Spleen (tissue), 11 donors: ENCODE results near the gene PPL. TPM values are rescaled to one million over a fixed set of nuclear protein-coding genes. Genes with fewer than 3 reads are reported as not detected.
A peak's percentile ranks its signal among the peaks of the same experiment; 100 is the strongest.

ENCODE experiments used
- DNase-seq: peaks from one replicate; pipeline ENCODE4 v3.0.0-alpha.2; 2020
- H3K27ac ChIP-seq, 8 donors: fragments of 200-600 bp; sonication (generic) in 7 of 8; 1 replicate in 4 of 8; 2 replicates in 4 of 8; pipeline versions ENCODE4 v1.5.0 to v1.8.0; 2016 to 2021; ENCODE audit warnings: inconsistent platforms in 4 of 8, mild to moderate bottlenecking in 4 of 8, moderate library complexity in 1 of 8
- H3K27me3 ChIP-seq, 7 donors: fragments of 200-600 bp; sonication (generic) in 6 of 7; replicated peaks in 1 of 7; 1 replicate in 4 of 7; 2 replicates in 3 of 7; pipeline versions ENCODE4 v1.5.0 to v1.8.0; 2016 to 2021; ENCODE audit warnings: inconsistent platforms in 3 of 7, mild to moderate bottlenecking in 1 of 7
- H3K36me3 ChIP-seq, 6 donors: fragments of 200-600 bp; sonication (generic) in 5 of 6; 1 replicate in 4 of 6; 2 replicates in 2 of 6; pipeline versions ENCODE4 v1.5.0 to v1.8.0; 2016 to 2021; ENCODE audit warnings: inconsistent platforms in 2 of 6
- H3K4me1 ChIP-seq, 6 donors: fragments of 200-600 bp; sonication (generic) in 5 of 6; 1 replicate in 3 of 6; 2 replicates in 3 of 6; pipeline versions ENCODE4 v1.5.0 to v1.8.0; 2016 to 2021; ENCODE audit warnings: inconsistent platforms in 3 of 6
- H3K4me3 ChIP-seq, 8 donors: fragments of 200-600 bp; sonication (generic) in 7 of 8; 1 replicate in 4 of 8; 2 replicates in 4 of 8; pipeline versions ENCODE4 v1.5.0 to v1.8.0; 2016 to 2021; ENCODE audit warnings: inconsistent platforms in 4 of 8, mild to moderate bottlenecking in 4 of 8, moderate library complexity in 2 of 8
- H3K9me3 ChIP-seq, 8 donors: fragments of 200-600 bp; sonication (generic) in 7 of 8; 1 replicate in 4 of 8; 2 replicates in 4 of 8; pipeline versions ENCODE4 v1.5.0 to v1.8.0; 2016 to 2021; ENCODE audit warnings: inconsistent platforms in 4 of 8
- POLR2A ChIP-seq, 3 donors: fragments of 450-650 bp; IDR thresholded peaks; one replicate each; pipeline ENCODE4 v1.5.1; 2017; ENCODE audit warnings: antibody characterized with exemption in 3 of 3, mild to moderate bottlenecking in 1 of 3
- POLR2AphosphoS5 ChIP-seq, 3 donors: sonication (generic); formaldehyde crosslinking; IDR thresholded peaks; one replicate each; pipeline ENCODE4 v1.5.1; 2017; ENCODE audit warnings: antibody characterized with exemption in 3 of 3
- WGBS, 5 donors: extraction: QIAGEN DNeasy Blood & Tissue Kit in 3 of 5; methylation state at CpG; one replicate each; pipeline versions ENCODE4 v1.1.5 to v1.1.7; 2013 to 2018; 5-methylcytosine and 5-hydroxymethylcytosine counted together
- intact Hi-C: fragments of 100-400 bp; cut with DNase I; formaldehyde crosslinking; loops from one replicate; pipeline ENCODE4 v1.15.0; 2023; ENCODE audit warnings: low total_unique reads
- polyA plus RNA-seq, 3 donors: library from polyadenylated mRNA; stranded (reverse); fragments of 200-250 nt; gene quantifications; one replicate each; pipeline ENCODE4 v1.2.1, GENCODE V29; 2013
- total RNA-seq, 7 donors: library from RNA; depleted of rRNA in 3 of 7; stranded (reverse); fragments of >200 nt in 3 of 7; fragmentation: NEBNext Ultra II Directional in 4 of 7; extraction: Animal tissue kit (Norgen Biotek cat#: 25700) in 4 of 7; gene quantifications; one replicate each; pipeline versions ENCODE4 v1.1.0 to v1.2.1, GENCODE V29; 2016 to 2021
- TF ChIP-seq, protein P1 (sequence below), 11 experiments: fragments of 200-600 bp in 7 of 11; fragments of 450-650 bp in 4 of 11; sonication (generic) in 4 of 11; IDR thresholded peaks in 8 of 11; conservative IDR thresholded peaks in 3 of 11; 1 replicate in 7 of 11; 2 replicates in 4 of 11; pipeline versions ENCODE4 v1.4.0 to v1.8.0; 2016 to 2021; ENCODE audit warnings: antibody characterized with exemption in 11 of 11, inconsistent platforms in 4 of 11, mild to moderate bottlenecking in 1 of 11
- donor health status: healthy with polysubstance abuse.
- donor health status: DM: no; HTN: no; CAD: no; lungs with moderate emphysema.
- donor health status: DM: no; HTN: no; CAD: no.
- donor health status: Bipolar disorder and iron deficiency.
- donor health status: healthy.
- donor health status: DM: no; HTN: no; CAD: no.
- donor health status: DM: yes; HTN: yes; CAD: no.

PPL gene
- total and polyA plus RNA-seq, 10 donors, result 0.11 to 0.77 (median 0.20) TPM; not detected in 3

DNA sequence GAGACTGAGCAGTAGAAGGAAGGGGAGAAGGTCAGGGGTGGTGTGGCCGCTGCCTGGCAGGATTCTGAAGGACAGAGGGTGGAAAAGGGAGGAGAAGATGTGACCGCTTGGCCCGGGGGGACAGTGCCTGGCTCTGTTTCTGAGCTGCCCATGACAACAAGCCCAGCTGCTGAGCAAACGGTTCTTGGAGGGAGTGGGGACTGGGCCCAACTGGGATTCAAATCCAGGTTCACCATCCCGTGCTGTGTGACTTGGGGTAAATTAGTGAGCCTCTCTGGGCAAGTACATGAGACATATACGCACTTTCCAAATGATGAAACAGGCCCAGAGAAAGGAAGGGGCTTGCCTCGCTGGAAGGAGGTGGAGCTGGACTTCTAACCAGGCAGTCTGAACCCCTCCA lies 44.5 kb upstream of the PPL start:
- no peak for TF ChIP-seq POLR2AphosphoS5 (IDR thresholded peaks at IDR 0.05)
- no peak for TF ChIP-seq POLR2A (IDR thresholded peaks at IDR 0.05)
- TF ChIP-seq, protein P1, sequence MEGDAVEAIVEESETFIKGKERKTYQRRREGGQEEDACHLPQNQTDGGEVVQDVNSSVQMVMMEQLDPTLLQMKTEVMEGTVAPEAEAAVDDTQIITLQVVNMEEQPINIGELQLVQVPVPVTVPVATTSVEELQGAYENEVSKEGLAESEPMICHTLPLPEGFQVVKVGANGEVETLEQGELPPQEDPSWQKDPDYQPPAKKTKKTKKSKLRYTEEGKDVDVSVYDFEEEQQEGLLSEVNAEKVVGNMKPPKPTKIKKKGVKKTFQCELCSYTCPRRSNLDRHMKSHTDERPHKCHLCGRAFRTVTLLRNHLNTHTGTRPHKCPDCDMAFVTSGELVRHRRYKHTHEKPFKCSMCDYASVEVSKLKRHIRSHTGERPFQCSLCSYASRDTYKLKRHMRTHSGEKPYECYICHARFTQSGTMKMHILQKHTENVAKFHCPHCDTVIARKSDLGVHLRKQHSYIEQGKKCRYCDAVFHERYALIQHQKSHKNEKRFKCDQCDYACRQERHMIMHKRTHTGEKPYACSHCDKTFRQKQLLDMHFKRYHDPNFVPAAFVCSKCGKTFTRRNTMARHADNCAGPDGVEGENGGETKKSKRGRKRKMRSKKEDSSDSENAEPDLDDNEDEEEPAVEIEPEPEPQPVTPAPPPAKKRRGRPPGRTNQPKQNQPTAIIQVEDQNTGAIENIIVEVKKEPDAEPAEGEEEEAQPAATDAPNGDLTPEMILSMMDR (IDR thresholded peaks at IDR 0.05 in 8 of 11, conservative IDR thresholded peaks at IDR 0.05 in 3 of 11), result no peak
- Histone ChIP-seq H3K36me3 (no peaks in the 10 kb centered on the region), H3K27me3 (peaks cover 0 to 43% (median 5%) of the 10 kb centered on the region in 7 donors), H3K27ac (no peak overlapping the region), H3K4me3 (no peak overlapping the region), H3K9me3 (peaks cover 0 to 20% (median 5%) of the 10 kb centered on the region in 8 donors), H3K4me1 (peaks cover 0 to under 1% (median 0%) of the 10 kb centered on the region in 6 donors)
- intact Hi-C loops, result no loop called here
- 68 to 75% (median 72%) methylated on average over 7 of the region's 7 CpGs for WGBS, 5 donors
- DNase-seq, result no peak

DNA sequence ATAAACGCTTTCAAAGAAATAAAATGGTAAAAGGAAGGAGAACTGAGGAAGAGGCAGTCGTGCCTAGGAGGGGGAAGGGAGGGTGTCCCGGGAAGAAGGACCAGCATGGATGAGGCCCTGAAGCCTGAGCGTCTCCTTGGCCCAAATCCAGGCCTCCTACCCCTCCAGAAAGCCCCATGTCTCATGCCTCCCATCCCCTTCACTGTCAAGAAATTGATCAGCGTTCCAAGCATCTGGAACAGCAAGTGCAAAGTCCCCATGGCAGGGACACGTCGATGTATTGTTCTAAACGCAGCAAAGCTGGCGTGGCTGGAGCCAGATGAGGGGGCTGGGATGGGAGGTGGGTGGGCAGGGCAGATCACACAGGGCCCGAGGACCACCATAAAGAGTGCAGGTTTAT lies 43.7 kb upstream of the PPL start:
- no peak overlapping the region for H3K27ac ChIP-seq
- peaks cover 0 to 35% (median 3%) of the 10 kb centered on the region in 7 donors for H3K27me3 ChIP-seq
- WGBS, 5 donors, result 70 to 83% (median 75%) methylated on average over 10 of the region's 10 CpGs
- no peak for TF ChIP-seq POLR2AphosphoS5 (IDR thresholded peaks at IDR 0.05)
- no peak for TF ChIP-seq POLR2A (IDR thresholded peaks at IDR 0.05)
- H3K4me1 ChIP-seq, result peaks cover 0 to 6% (median 1%) of the 10 kb centered on the region in 6 donors
- H3K36me3 ChIP-seq, result no peaks in the 10 kb centered on the region
- intact Hi-C loops, result no loop called here
- no peak overlapping the region for H3K4me3 ChIP-seq
- peaks cover 0 to 19% (median 7%) of the 10 kb centered on the region in 8 donors for H3K9me3 ChIP-seq
- peak; percentile 17 for DNase-seq

DNA sequence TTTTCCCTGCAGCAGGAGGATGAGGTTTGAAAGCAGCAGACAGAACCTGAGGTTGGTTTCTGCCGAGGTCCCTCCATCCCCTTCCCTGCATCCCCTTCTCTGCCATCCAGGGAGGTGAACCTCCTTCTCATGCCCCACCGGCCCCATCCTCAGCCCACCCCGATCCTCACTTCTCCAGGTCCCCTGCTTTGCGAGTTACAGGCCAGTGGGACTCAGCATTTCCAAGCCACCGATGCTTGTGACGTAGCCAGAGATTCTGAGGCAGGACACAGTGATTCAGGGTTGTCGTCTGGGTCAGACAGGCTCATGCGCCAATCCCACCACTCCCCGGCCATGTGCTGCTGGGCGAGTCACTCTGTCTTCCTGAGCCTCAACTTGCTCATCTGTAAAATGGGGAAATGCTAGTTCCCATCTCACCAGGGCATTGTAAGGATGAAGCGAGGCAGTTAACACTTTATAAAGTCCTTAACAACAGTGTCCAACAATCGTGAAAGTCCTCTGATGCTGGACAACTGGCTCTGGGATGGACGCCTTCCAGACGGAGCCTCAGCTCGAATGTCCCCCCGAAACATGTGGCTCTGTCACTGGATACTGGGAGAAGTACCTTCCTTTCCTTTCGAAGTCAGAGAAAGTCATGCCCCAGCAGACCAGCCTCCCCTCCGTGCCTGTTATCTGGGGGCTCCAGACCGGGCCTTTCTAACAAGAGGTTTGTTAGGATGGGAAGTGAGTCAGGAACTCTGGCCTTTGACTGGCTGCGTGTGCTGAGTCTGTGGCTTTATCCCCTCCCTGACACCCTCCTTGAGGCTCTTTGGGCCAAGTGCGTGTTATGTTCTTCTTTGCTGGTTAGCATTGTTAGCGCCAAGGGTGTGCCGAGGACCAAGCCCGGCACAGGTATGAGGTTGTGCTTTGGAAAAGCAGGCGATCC lies 43.0 kb upstream of the PPL start:
- H3K27ac ChIP-seq, result no peak overlapping the region
- H3K9me3 ChIP-seq, result peaks cover 0 to 18% (median 7%) of the 10 kb centered on the region in 8 donors
- intact Hi-C loops, result no loop called here
- TF ChIP-seq POLR2A (IDR thresholded peaks at IDR 0.05), result no peak
- TF ChIP-seq, protein P1 (IDR thresholded peaks at IDR 0.05 in 8 of 11, conservative IDR thresholded peaks at IDR 0.05 in 3 of 11), result no peak
- TF ChIP-seq POLR2AphosphoS5 (IDR thresholded peaks at IDR 0.05), result no peak
- H3K36me3 ChIP-seq, result no peaks in the 10 kb centered on the region
- peaks cover 0 to 28% (median 3%) of the 10 kb centered on the region in 7 donors for H3K27me3 ChIP-seq
- WGBS, 5 donors, result 65 to 70% (median 69%) methylated on average over 25 of the region's 25 CpGs
- H3K4me1 ChIP-seq, result peaks cover 0 to 8% (median 2%) of the 10 kb centered on the region in 6 donors
- no peak overlapping the region for H3K4me3 ChIP-seq
- DNase-seq, result peak; percentile 36

DNA sequence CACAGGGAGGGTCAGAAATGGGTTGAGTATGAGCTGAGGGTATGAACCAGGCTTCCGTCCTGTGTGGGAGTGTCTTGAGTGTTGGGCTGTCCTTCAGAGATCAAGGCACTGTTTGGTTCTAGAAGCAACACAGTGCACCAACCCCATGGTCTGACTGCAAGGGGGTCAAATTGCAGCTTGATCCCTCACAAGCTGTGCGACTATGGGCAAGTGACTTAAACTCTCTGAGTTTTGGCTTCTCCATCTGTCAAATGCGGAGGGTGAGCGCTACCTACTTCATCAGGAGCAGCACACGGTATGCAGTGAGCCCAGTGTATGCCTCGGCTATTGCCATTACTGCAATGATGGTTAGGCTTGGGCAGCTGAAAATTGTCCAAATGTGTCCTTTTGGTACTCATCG lies 42.2 kb upstream of the PPL start:
- TF ChIP-seq POLR2A (IDR thresholded peaks at IDR 0.05), result no peak
- TF ChIP-seq, protein P1 (IDR thresholded peaks at IDR 0.05 in 8 of 11, conservative IDR thresholded peaks at IDR 0.05 in 3 of 11), result no peak
- TF ChIP-seq POLR2AphosphoS5 (IDR thresholded peaks at IDR 0.05), result no peak
- H3K27me3 ChIP-seq, result peaks cover 0 to 26% (median 3%) of the 10 kb centered on the region in 7 donors
- H3K9me3 ChIP-seq, result peaks cover 0 to 12% (median 5%) of the 10 kb centered on the region in 8 donors
- H3K36me3 ChIP-seq, result no peaks in the 10 kb centered on the region
- H3K4me1 ChIP-seq, result peaks cover 0 to 8% (median 2%) of the 10 kb centered on the region in 6 donors
- intact Hi-C loops, result no loop called here
- WGBS, 5 donors, result 72 to 88% (median 87%) methylated on average over 6 to 7 of the region's 7 CpGs
- H3K4me3 ChIP-seq, result no peak overlapping the region
- H3K27ac ChIP-seq, result no peak overlapping the region
- DNase-seq, result no peak
